GM15510 (cell line): ENCODE data around the gene PLEKHA4.
A peak's percentile ranks its signal among the peaks of the same experiment; 100 is the strongest.

ENCODE experiments used
- POLR2A ChIP-seq: IDR thresholded peaks from 3 replicates; pipeline ENCODE4 v1.6.1; 2011; ENCODE audit warnings: borderline replicate concordance; ENCODE audit not compliant: insufficient read length; ENCODE audit errors: extremely low read depth

Gene PLEKHA4

DNA sequence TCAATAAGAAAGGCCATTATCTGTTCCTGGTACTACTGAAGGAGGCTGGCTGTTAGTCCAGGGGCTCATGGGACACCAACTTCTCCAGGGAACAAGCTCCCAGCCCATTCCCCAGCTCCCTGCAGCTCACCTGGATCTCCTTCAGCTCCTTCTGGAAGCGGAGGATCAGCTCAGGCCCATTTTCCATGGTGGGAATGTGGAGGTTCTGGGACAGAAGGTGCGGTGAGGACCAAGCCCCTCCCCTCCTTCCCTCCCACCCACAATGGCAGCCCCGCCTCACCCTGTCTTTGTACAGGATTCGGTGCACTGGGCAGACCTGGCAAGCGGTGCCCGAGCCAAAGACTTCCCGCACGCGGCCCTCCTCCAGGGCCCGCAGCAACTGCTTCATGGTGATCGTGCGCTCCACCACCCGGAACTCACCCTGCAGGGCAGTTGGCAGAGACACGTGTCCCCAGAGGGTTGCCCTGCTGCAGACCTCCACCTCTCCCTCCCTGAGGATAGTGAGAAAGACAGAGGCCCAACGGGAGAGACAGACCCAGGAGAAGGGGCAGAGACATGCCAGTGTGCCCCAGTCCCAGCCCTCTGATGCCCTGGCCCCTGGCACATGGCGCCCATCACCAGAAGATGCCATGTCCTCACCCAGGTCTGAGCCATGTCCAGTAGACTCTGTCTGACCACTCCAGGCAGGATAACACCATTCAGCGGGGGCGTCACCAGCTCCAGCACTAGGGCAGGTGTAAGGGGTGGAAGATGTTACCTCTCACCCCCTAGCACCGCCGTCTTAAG lies 71.9 kb downstream of the PLEKHA4 start:
- TF ChIP-seq POLR2A = no peak

DNA sequence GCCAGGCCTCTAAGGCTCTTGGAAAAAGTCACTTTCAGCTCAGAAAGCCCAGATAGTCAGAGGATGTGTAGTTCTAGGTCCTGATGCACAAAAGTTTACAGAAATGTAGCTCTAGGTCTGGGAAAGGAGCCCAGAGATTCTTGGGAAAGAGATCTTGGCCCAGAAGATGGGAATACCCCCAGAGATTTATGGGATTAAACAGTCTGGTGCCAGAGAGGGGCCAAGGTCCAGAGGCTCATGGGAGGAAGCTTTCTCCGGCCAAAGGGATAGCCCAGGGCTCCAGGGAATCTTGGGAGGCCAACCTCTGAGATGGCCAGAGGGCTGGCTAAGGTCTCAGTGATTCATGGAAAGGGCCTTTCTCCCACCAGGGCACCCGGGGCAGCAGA lies 72.7 kb downstream of the PLEKHA4 start:
- TF ChIP-seq POLR2A = no peak

DNA sequence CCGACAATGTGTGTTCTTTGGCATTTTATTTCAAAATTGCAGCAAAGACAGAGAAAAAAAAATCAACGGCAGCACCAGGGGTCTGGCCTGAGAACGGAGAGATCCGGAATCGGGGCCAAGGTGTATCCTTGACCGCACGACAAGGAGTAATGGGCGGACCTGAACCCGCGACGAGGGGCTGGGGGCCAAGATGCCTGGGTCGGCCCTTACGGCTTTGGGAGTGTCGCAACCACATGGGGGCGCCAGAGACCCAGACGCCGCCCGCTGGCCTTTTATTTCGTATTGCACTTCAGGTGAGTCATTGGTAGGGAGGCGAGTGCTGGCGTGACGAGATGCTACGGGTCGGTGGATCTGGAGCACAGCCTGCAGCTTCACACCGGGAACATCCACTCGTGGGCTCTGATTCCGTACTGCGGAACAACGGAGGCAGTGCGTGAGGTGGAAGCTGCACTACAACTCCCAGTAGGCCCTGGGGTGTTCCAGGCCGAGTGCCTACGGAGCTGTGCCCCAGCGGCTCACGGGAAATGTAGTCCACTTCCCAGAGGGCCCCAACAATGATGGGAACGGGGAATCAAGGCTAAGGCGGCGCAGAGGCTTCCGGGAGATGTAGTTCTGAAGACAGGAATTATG lies 73.2 kb downstream of the PLEKHA4 start:
- TF ChIP-seq POLR2A = peak; percentile 43

DNA sequence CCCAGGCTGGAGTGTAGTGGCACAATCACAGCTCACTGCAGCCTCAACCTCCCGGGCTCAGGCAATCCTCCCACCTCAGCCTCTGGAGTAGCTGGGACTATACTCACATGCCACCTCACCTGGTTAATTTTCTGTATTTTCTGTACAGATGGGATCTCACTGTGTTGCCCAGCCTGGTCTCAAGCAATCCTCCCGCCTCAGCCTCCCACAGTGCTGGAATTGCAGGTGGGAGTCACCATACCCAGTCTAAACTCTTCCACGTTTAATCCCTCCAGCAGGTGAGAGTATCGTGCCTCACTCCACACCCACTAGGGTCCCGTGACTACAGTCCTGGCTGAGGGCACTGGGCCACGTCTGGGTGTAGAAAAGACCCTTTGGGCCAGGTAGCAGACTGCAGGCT lies 74.1 kb downstream of the PLEKHA4 start:
- no peak for TF ChIP-seq POLR2A

DNA sequence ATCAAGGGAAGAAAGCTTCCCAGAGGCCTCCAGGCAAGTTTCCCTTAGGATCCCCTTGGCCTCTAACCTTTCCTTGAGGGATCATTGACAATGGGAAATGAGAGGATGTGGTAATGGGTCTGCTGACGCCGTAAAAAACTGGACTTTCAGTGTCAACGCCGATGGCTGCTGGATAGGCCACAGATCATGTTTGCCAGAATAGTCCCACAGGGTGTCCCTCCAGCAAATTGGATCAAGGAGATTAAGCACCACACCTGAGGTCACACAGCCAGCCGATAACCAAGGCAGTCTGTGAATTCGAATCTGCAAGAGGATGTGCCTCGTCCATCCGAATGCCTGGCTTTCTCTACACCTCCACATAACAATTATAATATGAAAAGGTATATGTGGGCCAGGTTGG lies 75.1 kb downstream of the PLEKHA4 start:
- TF ChIP-seq POLR2A = no peak
